NOMO-1 treated with dmso at 0.1 percent for 144 hours (cell line): Measurements from ENCODE around the gene DYNC2H1.
"Not testable (repeated sequence)": the region's sequence is repeated elsewhere in the genome, so short reads cannot be mapped to it uniquely, and the experiment has no call there.

Source experiments
- DNase-seq: peaks from one replicate; lab custom pipeline; 2025; ENCODE audit not compliant: unreplicated experiment; lab: John Stamatoyannopoulos, UW

Gene DYNC2H1

GRCh38 chr11:103358251-103358650 lies 249.0 kb downstream of the DYNC2H1 start:
- DNase-seq: no peak

DNA sequence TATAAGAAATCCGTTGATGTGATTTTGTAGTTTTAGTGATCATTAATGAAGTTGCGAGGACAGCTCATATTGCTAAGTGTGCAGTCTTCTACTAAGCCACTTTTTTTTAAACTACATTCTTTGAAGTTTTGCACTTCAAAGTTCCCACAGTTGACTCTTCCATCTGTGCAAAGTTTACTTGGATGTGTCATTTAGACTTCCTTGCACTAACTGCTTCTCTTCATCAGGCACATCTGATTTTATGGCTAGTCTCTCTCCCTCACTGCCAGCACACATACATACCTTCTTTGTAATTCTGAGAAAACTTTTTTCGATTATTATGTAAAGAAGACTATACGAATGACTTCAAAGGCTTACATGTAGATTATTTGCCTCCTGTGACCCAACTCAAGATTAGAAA lies 250.0 kb downstream of the DYNC2H1 start:
- DNase-seq: no peak

DNA sequence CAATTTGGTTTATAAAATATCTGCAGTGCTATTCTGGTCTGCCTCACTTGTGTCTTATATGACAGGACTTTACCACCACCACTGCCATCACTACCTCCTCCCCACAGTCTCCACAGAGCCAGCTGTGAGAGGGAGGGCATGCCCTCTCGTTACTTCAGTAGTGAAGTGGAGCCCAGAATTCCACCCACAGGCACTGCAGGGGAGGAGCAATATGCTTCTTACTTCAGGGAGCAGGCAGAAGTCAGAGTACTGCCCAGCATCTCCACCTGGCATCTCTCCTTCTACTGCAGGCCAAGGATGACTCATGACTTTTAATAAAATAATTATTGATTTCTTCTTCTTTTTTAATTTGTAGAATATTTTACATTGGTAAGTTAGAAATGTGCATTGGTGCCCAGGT lies 255.5 kb downstream of the DYNC2H1 start:
- DNase-seq: no peak

DNA sequence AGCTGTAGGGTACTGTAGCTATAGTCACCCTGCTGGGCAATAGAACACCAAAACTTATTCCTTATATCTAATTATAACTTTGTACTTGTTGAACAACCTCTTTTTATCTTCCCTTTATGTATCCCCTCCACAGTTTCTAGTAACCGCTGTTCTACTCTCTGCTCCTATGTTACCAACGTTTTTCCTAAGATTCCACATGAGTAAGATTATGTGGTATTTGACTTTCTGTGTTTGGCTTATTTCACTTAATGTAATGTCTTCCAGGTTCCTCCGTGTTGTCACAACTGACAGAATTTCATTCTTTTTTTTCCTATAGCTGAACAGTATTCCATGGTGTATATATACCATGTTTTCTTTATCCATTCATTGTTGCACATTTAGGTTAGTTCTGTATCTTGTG lies 258.4 kb downstream of the DYNC2H1 start:
- DNase-seq: no peak

- no peak for DNase-seq
Measured at GRCh38 chr11:103368145-103368544, 258.9 kb downstream of the DYNC2H1 start.

DNA sequence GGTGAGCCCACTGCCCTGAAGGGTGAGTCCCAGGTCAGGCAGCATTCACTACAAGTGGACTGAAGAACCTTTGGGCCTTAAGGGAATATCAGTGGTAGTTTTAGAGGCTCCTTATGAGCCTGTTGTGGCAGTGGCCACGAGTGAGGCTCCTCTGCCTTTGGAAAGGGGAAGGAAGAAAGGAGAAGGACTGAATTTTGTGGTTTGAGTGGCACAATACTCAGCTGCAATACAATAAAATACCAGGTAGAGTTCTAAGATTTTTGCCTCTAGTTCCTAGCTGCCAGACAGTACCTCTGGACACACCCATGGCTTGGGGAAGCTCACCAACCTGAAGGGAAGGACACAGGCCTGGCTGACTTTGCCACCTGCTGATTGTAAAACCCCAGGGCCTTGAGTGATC lies 260.9 kb downstream of the DYNC2H1 start:
- peak; percentile 61 for DNase-seq

DNA sequence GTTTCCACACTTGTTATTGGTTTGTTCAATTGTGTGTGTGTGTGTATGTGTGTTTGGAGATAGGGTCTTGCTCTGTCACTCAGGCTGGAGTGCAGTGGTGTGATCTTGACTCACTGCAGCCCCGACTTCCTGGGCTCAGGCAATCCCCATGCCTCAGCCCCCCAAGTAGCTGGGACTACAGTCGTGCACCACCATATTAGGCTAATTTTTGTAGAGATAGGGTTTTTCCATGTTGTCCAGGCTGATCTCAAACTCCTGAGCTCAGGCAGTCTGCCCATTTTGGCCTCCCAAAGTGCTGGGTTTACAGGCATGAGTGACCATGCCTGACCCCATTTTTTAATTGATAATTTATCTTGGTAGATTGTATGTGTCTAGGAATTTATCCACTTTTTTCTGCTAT lies 263.7 kb downstream of the DYNC2H1 start:
- DNase-seq: no peak

DNA sequence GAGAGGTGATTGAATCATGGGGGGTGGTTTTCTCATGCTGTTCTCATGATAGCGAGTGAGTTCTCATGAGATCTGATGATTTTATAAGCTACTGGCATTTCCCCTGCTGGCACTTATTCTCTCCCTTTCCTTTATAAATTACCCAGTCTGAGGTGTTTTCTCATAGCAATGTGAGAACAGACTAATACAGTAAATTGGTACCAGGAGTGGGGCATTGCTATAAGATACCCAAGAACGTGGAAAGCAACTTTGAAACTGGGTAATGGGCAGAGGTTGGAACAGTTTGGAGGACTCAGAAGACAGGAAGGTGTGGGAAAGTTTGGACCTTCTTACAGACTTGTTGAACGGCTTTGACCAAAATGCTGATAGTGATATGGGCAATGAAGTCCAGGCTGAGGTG lies 265.0 kb downstream of the DYNC2H1 start:
- not testable (repeated sequence) for DNase-seq

DNA sequence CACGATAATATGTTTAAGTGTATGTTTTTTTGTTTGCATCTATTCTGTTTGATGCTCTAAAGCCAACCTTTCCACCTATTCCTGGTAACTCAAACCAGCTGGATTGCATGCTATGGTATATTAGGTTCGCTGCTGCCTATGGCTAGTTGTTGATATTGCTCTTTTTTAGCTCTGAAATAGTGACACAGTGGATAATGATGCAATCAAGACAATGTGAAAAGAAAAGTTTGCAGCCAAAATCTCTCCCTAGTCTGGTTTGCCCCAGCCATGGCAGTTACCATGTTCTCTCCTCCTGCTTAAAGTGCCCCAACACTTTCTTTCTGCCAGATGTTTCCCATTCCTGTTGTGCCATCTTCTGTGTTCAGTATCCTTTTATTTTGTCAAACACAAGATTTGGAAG lies 269.7 kb downstream of the DYNC2H1 start:
- no peak for DNase-seq

DNA sequence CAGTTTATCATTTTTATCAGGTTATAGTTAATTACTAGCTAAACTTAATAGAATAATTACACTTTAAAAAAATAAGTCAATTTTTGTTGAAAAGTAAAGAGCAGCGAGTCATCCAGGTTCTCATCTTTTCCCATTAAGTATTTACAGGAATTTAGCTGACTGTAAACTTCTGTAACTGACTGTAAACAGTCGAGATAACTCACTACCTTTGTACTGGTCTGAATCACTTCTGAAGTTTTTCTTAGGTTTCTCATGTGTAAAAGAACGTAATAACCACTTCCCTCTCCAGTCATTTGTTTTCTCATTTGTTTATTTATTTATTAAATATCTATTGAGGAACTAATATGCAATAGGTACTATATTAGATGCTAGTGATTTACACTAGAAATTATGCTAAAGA lies 270.8 kb downstream of the DYNC2H1 start:
- no peak for DNase-seq

DNA sequence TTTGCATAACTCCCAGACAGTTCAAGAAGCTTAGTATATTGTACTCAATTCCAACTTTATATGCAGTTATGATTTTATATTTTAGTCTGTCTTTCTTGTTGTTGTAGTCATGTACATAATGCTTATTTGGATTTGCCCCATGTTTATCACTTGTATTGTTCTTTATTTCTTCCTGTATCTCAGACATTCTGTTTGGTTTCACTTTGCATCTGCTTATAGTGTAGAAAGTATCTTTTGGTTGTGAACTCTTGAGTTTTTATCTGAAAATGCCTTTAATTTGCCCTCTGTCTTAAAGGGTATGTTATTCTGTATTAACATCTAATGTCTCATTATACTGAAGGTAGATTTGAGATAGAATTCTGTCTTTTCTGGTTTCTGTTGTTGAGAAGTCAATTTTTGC lies 275.4 kb downstream of the DYNC2H1 start:
- DNase-seq: no peak

- no peak for DNase-seq
Measured at GRCh38 chr11:103395612-103396011, 286.4 kb downstream of the DYNC2H1 start.

DNA sequence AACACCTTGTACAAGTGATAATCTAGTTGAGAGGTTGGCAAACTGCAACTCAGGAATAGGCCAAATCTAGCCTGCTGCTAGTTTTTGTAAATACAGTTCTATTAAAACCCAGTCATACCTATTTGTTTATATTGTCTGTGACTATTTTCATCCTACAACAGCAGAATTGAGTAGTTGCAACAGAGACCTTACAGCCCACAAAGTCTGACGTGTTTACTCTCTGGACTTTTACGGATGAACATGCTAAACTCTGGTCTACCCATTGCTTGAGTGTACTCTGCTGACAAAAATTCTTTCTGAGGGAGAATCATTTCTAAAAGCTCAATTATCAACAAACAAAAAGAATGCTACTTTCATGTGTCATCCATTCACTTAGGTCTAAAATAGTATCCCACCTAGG lies 287.0 kb downstream of the DYNC2H1 start:
- no peak for DNase-seq

- DNase-seq: no peak
Measured at GRCh38 chr11:103397369-103397768, 288.1 kb downstream of the DYNC2H1 start.

DNA sequence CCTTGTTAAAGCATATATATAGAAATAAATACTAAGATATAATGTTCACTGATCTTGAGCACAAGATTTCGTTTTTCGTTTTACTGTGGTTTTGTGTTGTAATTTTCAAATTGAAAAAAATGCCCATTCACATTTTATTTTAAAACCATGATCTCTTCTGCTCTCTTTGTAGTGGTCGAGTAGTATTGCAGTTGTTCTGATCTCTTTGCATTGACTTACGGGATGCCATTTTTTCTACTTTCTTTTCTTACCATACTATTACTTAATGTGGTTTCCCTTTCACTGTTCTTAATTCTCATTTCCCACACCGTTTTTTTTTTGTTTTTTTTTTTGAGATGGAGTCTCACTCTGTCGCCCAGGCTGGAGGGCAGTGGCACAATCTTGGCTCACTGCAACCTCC lies 289.6 kb downstream of the DYNC2H1 start:
- no peak for DNase-seq

- DNase-seq: no peak
Measured at GRCh38 chr11:103406357-103406756, 297.1 kb downstream of the DYNC2H1 start.

- DNase-seq: no peak
Measured at GRCh38 chr11:103407641-103408040, 298.4 kb downstream of the DYNC2H1 start.

DNA sequence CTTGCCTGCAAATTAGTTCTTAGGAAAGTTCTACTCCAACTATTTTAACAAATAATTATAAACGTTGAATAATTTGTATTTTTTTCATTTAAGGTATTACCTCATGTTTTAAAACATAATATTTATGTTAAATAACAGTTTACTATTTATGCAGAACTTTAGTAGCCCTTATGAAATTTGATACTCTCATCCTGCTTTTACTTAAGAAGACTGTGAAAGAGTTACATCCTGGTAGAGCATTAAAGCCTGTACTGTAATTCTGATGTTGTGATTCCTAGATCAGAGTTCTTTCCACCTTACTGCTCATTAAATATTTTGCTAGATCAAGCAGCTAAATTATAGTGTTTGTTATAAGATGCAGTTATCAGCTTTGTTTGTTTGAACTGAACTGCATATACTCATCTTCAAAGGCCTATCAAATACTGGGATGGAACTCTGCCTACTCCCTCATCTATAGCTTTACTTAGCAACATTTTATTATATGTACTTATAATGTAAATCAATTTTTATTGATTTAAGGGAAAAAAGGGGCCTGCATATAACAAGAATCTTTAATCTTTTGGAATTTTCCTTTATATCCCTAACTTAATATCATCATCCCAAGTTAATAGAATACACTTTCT lies 304.2 kb downstream of the DYNC2H1 start:
- no peak for DNase-seq

- no peak for DNase-seq
Measured at GRCh38 chr11:103418014-103418413, 308.8 kb downstream of the DYNC2H1 start.

- no peak for DNase-seq
Measured at GRCh38 chr11:103420593-103420992, 311.4 kb downstream of the DYNC2H1 start.

GRCh38 chr11:103433386-103434072 lies 324.3 kb downstream of the DYNC2H1 start:
- no peak for DNase-seq

GRCh38 chr11:103434073-103434411 lies 324.8 kb downstream of the DYNC2H1 start:
- DNase-seq: no peak

DNA sequence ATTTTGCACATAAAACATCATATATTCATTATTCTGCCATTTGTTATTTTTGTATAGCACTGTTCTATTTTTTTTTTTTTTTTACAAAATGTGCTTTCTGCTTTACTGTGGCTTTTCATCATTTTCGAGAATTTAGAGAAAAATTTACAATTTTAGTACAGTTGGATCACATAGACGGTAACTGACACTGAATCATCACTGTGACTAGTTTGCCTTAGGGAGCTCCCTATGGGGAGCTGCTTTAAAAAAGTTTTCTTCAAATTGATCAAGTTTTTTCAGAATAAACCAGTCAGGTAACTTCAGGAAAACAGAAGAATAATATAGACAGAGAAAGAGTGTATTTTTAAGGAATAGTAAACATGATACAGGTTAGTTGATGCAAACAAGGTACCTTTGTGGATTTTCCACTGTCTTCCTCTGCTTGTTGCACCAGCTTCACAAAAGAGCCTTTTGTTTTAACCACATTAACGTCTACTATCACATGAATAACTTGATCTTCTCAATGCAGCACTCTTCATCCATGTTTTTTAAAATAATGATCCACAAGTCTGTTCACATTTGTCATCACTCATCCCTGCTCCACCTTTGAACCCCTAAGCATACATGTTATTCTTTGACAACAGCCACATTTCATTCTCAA lies 327.0 kb downstream of the DYNC2H1 start:
- no peak for DNase-seq
